Spleen (tissue), 7 donors: ENCODE results near the gene SNX21.

Experiments used
- POLR2A ChIP-seq, 3 donors: fragments of 450-650 bp; IDR thresholded peaks; one replicate each; pipeline ENCODE4 v1.5.1; 2017; ENCODE audit warnings: antibody characterized with exemption in 3 of 3, mild to moderate bottlenecking in 1 of 3
- POLR2AphosphoS5 ChIP-seq, 3 donors: sonication (generic); formaldehyde crosslinking; IDR thresholded peaks; one replicate each; pipeline ENCODE4 v1.5.1; 2017; ENCODE audit warnings: antibody characterized with exemption in 3 of 3
- TF ChIP-seq, protein P1 (sequence below), 11 experiments: fragments of 200-600 bp in 7 of 11; fragments of 450-650 bp in 4 of 11; sonication (generic) in 4 of 11; IDR thresholded peaks in 8 of 11; conservative IDR thresholded peaks in 3 of 11; 1 replicate in 7 of 11; 2 replicates in 4 of 11; pipeline versions ENCODE4 v1.4.0 to v1.8.0; 2016 to 2021; ENCODE audit warnings: antibody characterized with exemption in 11 of 11, inconsistent platforms in 4 of 11, mild to moderate bottlenecking in 1 of 11
- donor health status: DM: no; HTN: no; CAD: no; lungs with moderate emphysema.
- donor health status: DM: no; HTN: no; CAD: no.
- donor health status: DM: no; HTN: no; CAD: no.

DNA sequence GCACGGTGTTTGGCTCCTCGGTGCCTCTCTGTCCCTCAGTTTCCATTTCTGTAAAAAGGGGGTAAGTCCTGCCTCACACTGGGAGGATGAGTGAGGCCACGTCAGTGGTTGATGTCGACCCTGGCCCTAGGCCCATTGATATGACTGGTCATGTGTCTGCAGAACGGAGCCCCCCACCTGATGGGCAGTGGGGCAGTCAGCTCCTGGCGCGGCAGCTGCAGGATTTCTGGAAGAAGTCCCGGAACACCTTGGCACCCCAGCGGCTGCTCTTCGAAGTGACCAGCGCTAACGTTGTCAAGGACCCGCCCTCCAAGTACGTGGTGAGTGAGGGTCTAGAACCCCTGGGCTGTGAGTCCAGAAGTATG lies 1.2 kb downstream of the SNX21 start:
- TF ChIP-seq, protein P1, sequence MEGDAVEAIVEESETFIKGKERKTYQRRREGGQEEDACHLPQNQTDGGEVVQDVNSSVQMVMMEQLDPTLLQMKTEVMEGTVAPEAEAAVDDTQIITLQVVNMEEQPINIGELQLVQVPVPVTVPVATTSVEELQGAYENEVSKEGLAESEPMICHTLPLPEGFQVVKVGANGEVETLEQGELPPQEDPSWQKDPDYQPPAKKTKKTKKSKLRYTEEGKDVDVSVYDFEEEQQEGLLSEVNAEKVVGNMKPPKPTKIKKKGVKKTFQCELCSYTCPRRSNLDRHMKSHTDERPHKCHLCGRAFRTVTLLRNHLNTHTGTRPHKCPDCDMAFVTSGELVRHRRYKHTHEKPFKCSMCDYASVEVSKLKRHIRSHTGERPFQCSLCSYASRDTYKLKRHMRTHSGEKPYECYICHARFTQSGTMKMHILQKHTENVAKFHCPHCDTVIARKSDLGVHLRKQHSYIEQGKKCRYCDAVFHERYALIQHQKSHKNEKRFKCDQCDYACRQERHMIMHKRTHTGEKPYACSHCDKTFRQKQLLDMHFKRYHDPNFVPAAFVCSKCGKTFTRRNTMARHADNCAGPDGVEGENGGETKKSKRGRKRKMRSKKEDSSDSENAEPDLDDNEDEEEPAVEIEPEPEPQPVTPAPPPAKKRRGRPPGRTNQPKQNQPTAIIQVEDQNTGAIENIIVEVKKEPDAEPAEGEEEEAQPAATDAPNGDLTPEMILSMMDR (IDR thresholded peaks at IDR 0.05 in 8 of 11, conservative IDR thresholded peaks at IDR 0.05 in 3 of 11): no peak
- no peak for TF ChIP-seq POLR2A (IDR thresholded peaks at IDR 0.05)
- no peak for TF ChIP-seq POLR2AphosphoS5 (IDR thresholded peaks at IDR 0.05)
